GM12878 (cell line): Measurements from ENCODE around the gene SNN.

Experiments used
- HDGF ChIP-seq: fragments of 450-650 bp; IDR thresholded peaks from 2 replicates; pipeline ENCODE4 v1.6.1; 2016; ENCODE audit warnings: antibody characterized with exemption
- MEF2A ChIP-seq: IDR thresholded peaks from 2 replicates; pipeline ENCODE4 v1.6.1; 2011; ENCODE audit warnings: low read depth, mild to moderate bottlenecking, low read length, moderate library complexity; ENCODE audit not compliant: insufficient read depth
- POLR2AphosphoS2 ChIP-seq: IDR thresholded peaks from 2 replicates; pipeline ENCODE4 v1.6.1; 2011; ENCODE audit warnings: low read depth, mild to moderate bottlenecking, low read length, improper control_type of control experiment, moderate library complexity
- POLR2AphosphoS5 ChIP-seq: IDR thresholded peaks from 2 replicates; pipeline ENCODE4 v1.6.1; 2011; ENCODE audit warnings: mild to moderate bottlenecking, low read length, inconsistent platforms
- SMC3 ChIP-seq: IDR thresholded peaks from 2 replicates; pipeline ENCODE4 v1.6.1; 2011; ENCODE audit warnings: low read length, improper control_type of control experiment, borderline replicate concordance
- SP1 ChIP-seq: IDR thresholded peaks from one replicate; pipeline ENCODE4 v1.6.1; 2011; ENCODE audit warnings: low read depth, low read length
- TAF1 ChIP-seq: IDR thresholded peaks from 2 replicates; pipeline ENCODE4 v1.6.1; 2011; ENCODE audit warnings: mild to moderate bottlenecking, low read depth, low read length, borderline replicate concordance
- TF ChIP-seq, protein P1 (sequence below), 3 experiments: IDR thresholded peaks in 2 of 3; conservative IDR thresholded peaks in 1 of 3; 2 replicates each; pipeline ENCODE4 v1.5.1; 2011; ENCODE audit warnings: low read depth in 3 of 3, low read length in 3 of 3, mild to moderate bottlenecking in 3 of 3, control low read depth in 2 of 3, moderate library complexity in 2 of 3, inconsistent platforms in 1 of 3, mixed read lengths in 1 of 3; ENCODE audit not compliant: control insufficient read depth in 2 of 3, insufficient read depth in 1 of 3; ENCODE audit errors: extremely low read depth in 1 of 3

DNA sequence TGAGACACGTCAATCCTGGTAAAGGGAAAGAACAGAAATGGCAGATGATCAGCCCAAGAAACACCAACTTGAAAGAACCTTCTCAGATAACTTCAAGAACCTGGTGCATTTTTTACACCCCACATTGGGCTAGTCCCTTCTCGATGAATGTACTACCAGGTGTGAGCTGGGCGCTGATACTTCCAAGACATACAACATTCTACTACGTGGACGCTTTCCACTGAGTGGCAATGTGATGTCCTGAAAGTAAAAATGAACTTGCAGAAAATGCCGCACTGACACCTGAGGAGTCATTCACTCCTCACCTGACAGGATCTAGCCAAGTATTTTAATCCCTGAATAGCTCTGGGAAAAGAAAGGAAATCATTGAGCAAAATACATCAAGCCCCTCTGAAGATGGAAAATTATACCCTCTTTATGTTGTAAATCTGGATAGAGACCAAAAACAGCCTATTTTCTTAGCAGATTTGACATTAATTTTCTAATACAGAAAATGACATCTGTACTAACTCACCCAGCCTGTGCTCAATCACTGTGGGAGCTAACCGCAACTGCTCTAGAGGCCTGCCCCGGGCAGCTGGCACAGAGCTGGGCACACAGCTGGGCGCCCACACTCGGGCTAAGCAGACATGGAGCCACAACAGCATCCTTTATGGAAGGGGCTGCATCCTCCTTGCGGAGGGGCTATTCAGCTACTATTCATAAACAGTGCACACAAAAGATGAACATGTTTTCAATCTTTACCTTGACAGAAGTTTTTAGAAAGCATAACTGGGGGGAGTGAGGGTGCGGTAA lies 16.2 kb downstream of the SNN start:
- TF ChIP-seq HDGF (no peak), SP1 (no peak), MEF2A (no peak), SMC3 (no peak), TAF1 (no peak), POLR2AphosphoS5 (no peak), POLR2AphosphoS2 (no peak)
- TF ChIP-seq, protein P1, sequence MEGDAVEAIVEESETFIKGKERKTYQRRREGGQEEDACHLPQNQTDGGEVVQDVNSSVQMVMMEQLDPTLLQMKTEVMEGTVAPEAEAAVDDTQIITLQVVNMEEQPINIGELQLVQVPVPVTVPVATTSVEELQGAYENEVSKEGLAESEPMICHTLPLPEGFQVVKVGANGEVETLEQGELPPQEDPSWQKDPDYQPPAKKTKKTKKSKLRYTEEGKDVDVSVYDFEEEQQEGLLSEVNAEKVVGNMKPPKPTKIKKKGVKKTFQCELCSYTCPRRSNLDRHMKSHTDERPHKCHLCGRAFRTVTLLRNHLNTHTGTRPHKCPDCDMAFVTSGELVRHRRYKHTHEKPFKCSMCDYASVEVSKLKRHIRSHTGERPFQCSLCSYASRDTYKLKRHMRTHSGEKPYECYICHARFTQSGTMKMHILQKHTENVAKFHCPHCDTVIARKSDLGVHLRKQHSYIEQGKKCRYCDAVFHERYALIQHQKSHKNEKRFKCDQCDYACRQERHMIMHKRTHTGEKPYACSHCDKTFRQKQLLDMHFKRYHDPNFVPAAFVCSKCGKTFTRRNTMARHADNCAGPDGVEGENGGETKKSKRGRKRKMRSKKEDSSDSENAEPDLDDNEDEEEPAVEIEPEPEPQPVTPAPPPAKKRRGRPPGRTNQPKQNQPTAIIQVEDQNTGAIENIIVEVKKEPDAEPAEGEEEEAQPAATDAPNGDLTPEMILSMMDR (IDR thresholded peaks at IDR 0.05 in 2 of 3, conservative IDR thresholded peaks at IDR 0.05 in 1 of 3; ENCODE audit: control insufficient read depth in 2 of 3, extremely low read depth in 1 of 3, insufficient read depth in 1 of 3, low read depth in 3 of 3, low read length in 3 of 3): no peak
